Thoracic aorta (tissue), 2 donors: ENCODE results near the gene FBN2. TPM values are rescaled to one million over a fixed set of nuclear protein-coding genes. Genes with fewer than 3 reads are reported as not detected.

Experiments used
- ATAC-seq: fragments of 150-250 bp; one replicate; pipeline ENCODE4 v1.8.0; 2017; ENCODE audit warnings: low read depth; ENCODE audit not compliant: insufficient number of reproducible peaks, low FRiP score
- DNase-seq: peaks from one replicate; pipeline ENCODE4 v3.0.0-alpha.2; 2020; ENCODE audit warnings: low spot score
- H3K27ac ChIP-seq, 2 donors: fragments of 200-600 bp; sonication (generic); 1 replicate in 1 of 2; 2 replicates in 1 of 2; pipeline ENCODE4 v1.5.1; 2016; ENCODE audit warnings: mild to moderate bottlenecking in 2 of 2, moderate library complexity in 2 of 2
- H3K27me3 ChIP-seq: fragments of 200-600 bp; sonication (generic); replicated peaks from 2 replicates; pipeline ENCODE4 v1.6.0; 2016; ENCODE audit warnings: mild to moderate bottlenecking; ENCODE audit not compliant: insufficient read depth
- H3K36me3 ChIP-seq: fragments of 200-600 bp; sonication (generic); one replicate; pipeline ENCODE4 v1.5.1; 2016
- H3K4me1 ChIP-seq, 2 donors: fragments of 200-600 bp; sonication (generic); 1 replicate in 1 of 2; 2 replicates in 1 of 2; pipeline versions ENCODE4 v1.5.1 to v1.6.0; 2016; ENCODE audit warnings: low read depth in 2 of 2, mild to moderate bottlenecking in 1 of 2; ENCODE audit not compliant: control insufficient read depth in 1 of 2
- H3K4me3 ChIP-seq: fragments of 200-600 bp; sonication (generic); 2 replicates; pipeline ENCODE4 v1.5.1; 2016; ENCODE audit warnings: mild to moderate bottlenecking
- H3K9me3 ChIP-seq: fragments of 200-600 bp; sonication (generic); 2 replicates; pipeline ENCODE4 v1.5.1; 2016
- total RNA-seq, 2 donors: library from RNA; depleted of rRNA; stranded (reverse); fragments of >200 nt; gene quantifications; one replicate each; pipeline versions ENCODE4 v1.1.0 to v1.2.3, GENCODE V29; 2016
- TF ChIP-seq, protein P1 (sequence below): fragments of 200-600 bp; sonication (generic); IDR thresholded peaks from one replicate; pipeline ENCODE4 v1.5.1; 2019; ENCODE audit warnings: antibody characterized with exemption

The FBN2 gene
- total RNA-seq, 2 donors from 2014 or later, result 0.68 to 5.8 TPM

DNA sequence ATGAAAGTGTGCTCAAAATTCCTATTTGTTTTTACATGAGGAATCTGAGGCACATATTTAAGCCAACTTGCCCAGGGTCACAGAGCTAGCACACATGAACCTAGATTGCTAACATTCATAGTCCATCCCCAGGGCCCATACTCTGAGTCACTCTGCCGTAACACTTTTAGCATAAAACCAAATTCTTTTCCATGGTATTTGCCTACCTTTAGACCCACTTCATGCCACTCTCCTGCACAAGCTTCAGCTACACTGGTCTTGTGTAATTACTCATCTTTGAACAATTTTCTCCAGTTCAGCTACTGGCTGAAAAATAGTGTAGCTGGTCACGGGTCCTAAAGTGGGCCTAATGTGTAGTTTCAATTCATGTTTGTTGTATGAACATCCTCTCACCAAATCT lies 253.8 kb downstream of the FBN2 start:
- no peaks in the 10 kb centered on the region for H3K4me1 ChIP-seq
- DNase-seq, result no peak
- no peaks in the 10 kb centered on the region for H3K36me3 ChIP-seq
- H3K9me3 ChIP-seq, result no peaks in the 10 kb centered on the region
- no peaks in the 10 kb centered on the region for H3K27me3 ChIP-seq
- no peak overlapping the region for H3K4me3 ChIP-seq
- no peak overlapping the region for H3K27ac ChIP-seq
- no peak for ATAC-seq
- TF ChIP-seq, protein P1, sequence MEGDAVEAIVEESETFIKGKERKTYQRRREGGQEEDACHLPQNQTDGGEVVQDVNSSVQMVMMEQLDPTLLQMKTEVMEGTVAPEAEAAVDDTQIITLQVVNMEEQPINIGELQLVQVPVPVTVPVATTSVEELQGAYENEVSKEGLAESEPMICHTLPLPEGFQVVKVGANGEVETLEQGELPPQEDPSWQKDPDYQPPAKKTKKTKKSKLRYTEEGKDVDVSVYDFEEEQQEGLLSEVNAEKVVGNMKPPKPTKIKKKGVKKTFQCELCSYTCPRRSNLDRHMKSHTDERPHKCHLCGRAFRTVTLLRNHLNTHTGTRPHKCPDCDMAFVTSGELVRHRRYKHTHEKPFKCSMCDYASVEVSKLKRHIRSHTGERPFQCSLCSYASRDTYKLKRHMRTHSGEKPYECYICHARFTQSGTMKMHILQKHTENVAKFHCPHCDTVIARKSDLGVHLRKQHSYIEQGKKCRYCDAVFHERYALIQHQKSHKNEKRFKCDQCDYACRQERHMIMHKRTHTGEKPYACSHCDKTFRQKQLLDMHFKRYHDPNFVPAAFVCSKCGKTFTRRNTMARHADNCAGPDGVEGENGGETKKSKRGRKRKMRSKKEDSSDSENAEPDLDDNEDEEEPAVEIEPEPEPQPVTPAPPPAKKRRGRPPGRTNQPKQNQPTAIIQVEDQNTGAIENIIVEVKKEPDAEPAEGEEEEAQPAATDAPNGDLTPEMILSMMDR, result no peak

- no peaks in the 10 kb centered on the region for H3K9me3 ChIP-seq
- H3K27me3 ChIP-seq, result no peaks in the 10 kb centered on the region
- DNase-seq (no peak), ATAC-seq (no peak)
- TF ChIP-seq, protein P1, result no peak
- no peak overlapping the region for H3K4me3 ChIP-seq
- H3K4me1 ChIP-seq, result no peaks in the 10 kb centered on the region
- no peak overlapping the region for H3K27ac ChIP-seq
- no peaks in the 10 kb centered on the region for H3K36me3 ChIP-seq
Measured at GRCh38 chr5:128279345-128279744, 258.7 kb downstream of the FBN2 start.

DNA sequence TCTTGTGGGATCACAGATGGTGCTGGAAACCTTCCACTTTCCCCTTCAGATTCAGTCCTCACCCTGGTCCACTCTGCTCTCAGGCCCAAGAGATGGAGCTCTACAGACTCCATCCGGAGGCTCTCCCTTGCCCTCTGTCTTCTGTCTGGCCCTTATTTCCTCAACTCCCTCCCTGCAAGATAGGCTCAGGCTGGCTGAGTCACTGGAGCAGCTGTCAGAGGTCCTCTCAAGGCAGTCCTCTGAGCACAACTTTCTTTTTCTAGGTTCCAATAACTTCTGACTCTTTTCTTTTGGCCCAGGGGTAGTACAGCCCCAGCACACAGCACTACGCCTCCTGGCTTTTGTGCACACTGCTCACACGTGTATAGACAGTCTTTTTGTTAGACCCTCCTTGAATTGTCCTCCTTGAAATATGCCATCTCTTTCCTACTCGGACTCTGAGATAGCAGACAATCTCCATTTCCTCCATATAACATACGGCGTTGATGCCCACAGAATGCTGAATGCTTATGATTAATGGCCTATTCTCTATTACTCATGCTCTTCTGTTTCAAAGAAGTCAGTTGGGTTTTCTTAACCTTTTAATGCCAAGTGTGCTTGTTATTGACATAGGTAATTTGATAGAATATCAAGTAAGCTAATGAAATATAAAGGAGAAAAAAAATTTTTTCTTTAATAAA lies 261.4 kb downstream of the FBN2 start:
- Histone ChIP-seq H3K9me3 (no peaks in the 10 kb centered on the region), H3K4me3 (no peak overlapping the region), H3K27me3 (no peaks in the 10 kb centered on the region), H3K36me3 (no peaks in the 10 kb centered on the region), H3K4me1 (no peaks in the 10 kb centered on the region), H3K27ac (no peak overlapping the region)
- TF ChIP-seq, protein P1, result no peak
- DNase-seq (no peak), ATAC-seq (no peak)

DNA sequence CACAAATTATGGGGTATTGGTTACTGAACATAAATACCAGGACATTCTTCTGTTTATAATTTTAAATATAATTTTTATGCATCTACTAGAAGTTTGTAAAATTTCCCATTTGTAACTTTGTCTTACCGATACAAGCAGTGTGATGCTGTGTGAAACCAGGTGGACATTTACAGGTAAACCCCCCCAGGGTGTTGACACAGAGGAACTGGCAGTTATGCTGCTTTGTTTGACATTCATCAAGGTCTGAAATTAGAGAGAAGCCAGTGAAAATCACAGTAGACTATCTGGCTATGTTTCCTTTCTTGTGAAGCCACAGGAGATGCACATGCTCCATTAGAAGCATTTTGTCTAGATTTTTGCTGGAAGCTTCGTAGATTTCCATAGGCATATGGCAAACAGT lies 263.6 kb downstream of the FBN2 start:
- ATAC-seq (no peak), DNase-seq (no peak)
- Histone ChIP-seq H3K4me1 (no peaks in the 10 kb centered on the region), H3K9me3 (no peaks in the 10 kb centered on the region), H3K27ac (no peak overlapping the region), H3K27me3 (no peaks in the 10 kb centered on the region), H3K36me3 (no peaks in the 10 kb centered on the region), H3K4me3 (no peak overlapping the region)
- TF ChIP-seq, protein P1, result no peak

GRCh38 chr5:128273736-128274135 lies 264.3 kb downstream of the FBN2 start:
- no peak overlapping the region for H3K4me3 ChIP-seq
- H3K27me3 ChIP-seq, result no peaks in the 10 kb centered on the region
- no peaks in the 10 kb centered on the region for H3K36me3 ChIP-seq
- H3K27ac ChIP-seq, result no peak overlapping the region
- no peak for ATAC-seq
- H3K4me1 ChIP-seq, result no peaks in the 10 kb centered on the region
- DNase-seq, result no peak
- H3K9me3 ChIP-seq, result no peaks in the 10 kb centered on the region
- TF ChIP-seq, protein P1, result no peak
